Coronary artery (tissue), 2 donors: ENCODE measurements around the gene RAX.
A peak's percentile ranks its signal among the peaks of the same experiment; 100 is the strongest.

ENCODE experiments used
- DNase-seq: peaks from one replicate; pipeline ENCODE4 v3.0.0-alpha.2; 2017; ENCODE audit warnings: low spot score
- H3K27ac ChIP-seq, 2 donors: fragments of 200-600 bp; sonication (generic); one replicate each; pipeline ENCODE4 v1.5.1; 2016 to 2019
- H3K4me3 ChIP-seq: fragments of 200-600 bp; sonication (generic); 2 replicates; pipeline ENCODE4 v1.5.1; 2016; ENCODE audit warnings: mild to moderate bottlenecking, moderate library complexity
- TF ChIP-seq, protein P1 (sequence below): fragments of 200-600 bp; sonication (generic); IDR thresholded peaks from one replicate; pipeline ENCODE4 v1.5.1; 2019; ENCODE audit warnings: antibody characterized with exemption

RAX gene

DNA sequence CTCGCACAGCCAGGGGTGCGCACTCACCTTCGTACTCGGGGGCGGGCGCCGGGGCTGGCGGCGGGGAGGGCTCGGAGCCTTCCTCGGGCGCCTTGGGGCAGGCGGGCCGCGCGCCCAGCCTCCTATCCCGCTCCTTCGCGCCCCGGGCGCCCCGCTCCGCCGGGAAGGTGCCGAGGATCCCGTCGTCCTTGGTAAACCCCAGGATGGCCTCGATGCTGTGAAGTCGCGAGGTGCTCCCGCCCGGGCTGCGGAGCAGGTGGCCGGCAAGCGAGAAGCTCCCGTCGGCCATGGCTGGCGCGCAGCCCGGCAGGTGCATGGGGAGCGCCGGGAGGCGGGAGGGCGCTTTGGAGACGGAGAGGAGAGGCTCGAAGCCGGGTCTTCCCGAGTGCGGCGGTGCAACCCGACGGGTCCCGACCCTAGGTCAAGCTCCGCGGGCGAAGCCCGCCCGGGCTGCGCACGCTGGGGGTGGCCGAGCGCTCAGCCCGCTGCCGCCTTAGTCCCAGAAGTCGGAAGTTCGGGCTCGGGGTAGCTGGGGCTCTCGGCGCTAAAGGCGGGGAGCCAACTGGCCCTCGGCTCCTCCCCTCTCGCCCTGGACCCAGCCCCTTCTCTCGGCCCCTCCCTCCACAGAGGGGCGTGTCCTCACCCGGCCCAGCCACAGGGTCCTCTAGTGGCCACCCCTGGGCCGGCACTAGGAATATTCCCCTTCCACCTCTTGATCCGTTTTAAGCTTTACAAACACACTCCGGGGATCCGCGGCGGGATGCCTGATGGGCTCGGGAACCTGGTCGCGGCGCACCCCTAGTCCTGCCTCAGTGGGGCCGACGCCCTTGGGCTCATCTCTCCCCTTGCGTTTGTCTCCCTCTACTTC lies at the start of gene RAX:
Gene RAX, minus strand, starts transcription at position 564 of the 868 bp plus-strand sequence. Its CDS starts 248 bp downstream, at position 316.
- TF ChIP-seq, protein P1, sequence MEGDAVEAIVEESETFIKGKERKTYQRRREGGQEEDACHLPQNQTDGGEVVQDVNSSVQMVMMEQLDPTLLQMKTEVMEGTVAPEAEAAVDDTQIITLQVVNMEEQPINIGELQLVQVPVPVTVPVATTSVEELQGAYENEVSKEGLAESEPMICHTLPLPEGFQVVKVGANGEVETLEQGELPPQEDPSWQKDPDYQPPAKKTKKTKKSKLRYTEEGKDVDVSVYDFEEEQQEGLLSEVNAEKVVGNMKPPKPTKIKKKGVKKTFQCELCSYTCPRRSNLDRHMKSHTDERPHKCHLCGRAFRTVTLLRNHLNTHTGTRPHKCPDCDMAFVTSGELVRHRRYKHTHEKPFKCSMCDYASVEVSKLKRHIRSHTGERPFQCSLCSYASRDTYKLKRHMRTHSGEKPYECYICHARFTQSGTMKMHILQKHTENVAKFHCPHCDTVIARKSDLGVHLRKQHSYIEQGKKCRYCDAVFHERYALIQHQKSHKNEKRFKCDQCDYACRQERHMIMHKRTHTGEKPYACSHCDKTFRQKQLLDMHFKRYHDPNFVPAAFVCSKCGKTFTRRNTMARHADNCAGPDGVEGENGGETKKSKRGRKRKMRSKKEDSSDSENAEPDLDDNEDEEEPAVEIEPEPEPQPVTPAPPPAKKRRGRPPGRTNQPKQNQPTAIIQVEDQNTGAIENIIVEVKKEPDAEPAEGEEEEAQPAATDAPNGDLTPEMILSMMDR, result no peak
- Histone ChIP-seq H3K4me3 (peak within 1 kb of the TSS; percentile 62), H3K27ac (no peak within 1 kb of the TSS)
- no peak for DNase-seq

DNA sequence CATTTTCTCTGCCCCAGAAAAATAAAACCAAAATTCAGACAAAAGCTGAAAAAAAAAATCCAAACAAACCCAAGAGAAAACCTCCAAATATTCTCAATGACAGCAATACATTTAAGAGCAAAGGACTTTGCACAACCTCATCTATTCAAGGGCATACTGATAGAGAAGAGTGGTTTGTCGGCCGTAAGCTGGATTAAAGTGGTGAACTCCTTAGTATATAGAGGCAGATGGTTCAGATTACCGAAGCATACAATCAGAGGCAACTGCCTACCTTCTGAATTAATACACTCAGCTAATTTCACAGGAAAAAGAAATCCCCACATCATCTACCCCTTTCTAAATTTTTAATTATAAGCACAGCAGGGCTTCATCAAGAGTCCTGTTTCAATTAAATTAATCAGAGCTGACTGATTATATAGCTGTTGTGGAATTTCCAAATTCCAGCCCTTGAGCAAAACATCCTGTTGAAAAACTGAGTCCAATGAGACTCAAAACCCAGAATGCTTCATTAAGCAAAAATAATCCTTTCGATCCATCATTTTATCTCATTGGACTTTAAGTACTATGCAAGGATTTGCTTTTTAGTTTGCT lies 45.3 kb upstream of the RAX start, which contains the start of gene CPLX4:
Gene CPLX4, minus strand, starts transcription at position 190 of the 591 bp plus-strand sequence. Its CDS starts 187 bp downstream, at position 3.
- DNase-seq, result no peak

DNA sequence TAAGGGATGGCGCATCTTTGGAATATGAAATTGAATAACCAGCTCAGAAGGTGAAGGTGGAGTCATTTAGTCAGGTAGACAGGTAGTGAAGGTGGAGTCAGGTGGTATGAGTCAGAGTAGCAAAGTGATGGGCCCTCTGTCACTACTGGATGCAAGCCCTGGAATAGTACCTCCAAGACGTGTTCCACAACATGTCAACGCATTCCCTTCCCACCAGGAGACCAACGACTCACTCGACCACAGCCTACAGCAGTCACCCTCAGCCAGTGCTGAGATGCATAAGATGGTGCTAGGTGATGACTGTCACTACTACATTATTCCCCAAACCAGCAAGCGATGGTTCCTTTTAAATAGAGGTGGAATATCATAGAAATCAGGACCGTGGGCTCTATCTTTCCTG lies 38.4 kb upstream of the RAX start:
- Histone ChIP-seq H3K27ac (no peak overlapping the region), H3K4me3 (no peak overlapping the region)
- no peak for DNase-seq
- TF ChIP-seq, protein P1, result no peak

More for the DNA sequence above, 45.3 kb upstream of the RAX start, which contains the start of gene CPLX4:
- Histone ChIP-seq H3K27ac (no peak within 1 kb of the TSS), H3K4me3 (no peak within 1 kb of the TSS)
- TF ChIP-seq, protein P1, result no peak

DNA sequence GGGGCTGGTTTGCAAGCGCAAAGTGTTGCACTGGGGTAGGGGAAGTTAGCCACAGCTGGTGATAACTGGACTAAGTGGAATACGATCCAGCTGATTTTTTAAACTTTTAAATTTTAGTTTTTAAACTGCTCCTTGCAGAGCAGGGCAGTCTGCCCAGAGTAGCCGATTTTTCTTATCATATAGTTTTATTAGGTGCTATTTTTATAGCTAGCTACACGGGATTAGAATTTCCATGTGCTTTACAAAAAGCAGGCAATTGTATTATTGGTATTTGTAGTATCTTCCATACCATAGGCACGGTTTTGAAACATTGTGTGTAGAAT lies 35.6 kb upstream of the RAX start:
- H3K27ac ChIP-seq, result no peak overlapping the region
- TF ChIP-seq, protein P1, result no peak
- H3K4me3 ChIP-seq, result peak overlapping the region; percentile 55
- DNase-seq, result no peak

DNA sequence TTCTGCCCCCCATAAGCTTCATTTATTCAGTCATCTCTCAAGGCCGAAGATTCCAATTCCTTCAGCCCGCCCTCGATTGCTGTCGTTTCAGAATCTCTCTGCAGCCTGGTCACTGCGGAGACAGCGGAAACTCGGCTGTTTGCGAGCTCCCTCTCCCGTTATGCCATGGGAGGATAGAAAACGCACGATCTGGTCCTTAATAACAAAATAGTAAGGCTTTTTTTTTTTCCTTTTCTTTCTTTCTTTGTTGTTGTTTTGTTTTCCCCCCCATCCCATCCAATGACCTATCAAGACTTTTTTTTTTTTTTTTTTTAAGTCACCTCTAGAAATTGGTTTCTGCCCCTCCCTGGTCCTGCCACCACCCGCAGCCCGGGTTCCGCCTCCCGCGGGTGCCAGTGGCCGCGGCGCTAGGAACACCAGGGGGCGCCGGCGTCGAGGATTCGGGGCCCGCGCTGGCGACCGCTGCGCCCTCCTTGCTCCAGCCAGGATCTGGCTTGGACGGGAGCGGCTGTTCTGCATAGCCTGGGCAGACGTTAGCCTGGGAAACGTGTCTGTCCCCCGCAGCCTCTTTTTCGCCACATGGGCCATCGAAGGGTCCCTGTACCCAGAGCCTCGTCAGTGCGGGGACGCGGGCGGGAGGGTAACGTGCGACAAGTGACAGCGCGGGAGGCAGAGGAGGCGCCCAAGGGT lies 35.1 kb upstream of the RAX start:
- TF ChIP-seq, protein P1, result peak; percentile 55
- Histone ChIP-seq H3K4me3 (peak overlapping the region; percentile 55), H3K27ac (no peak overlapping the region)
- DNase-seq, result no peak

DNA sequence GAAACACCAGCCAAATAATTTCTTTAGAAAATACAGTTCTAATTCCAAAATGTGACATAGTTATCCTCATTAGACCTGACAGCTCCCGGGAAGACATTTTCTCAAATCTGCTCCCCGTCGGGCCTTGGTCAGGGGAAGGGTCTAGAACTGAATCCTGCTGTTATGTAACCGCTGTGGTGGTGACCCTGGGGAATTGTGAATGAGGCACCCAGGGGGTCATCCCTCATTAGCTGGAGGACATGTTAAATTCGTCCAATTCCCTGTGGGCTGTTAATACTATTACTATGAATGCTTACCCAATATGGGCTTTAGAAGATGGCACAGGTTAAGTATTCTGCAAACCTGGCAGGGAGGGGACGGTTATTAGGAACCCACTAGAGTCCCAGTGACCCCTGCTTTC lies 33.4 kb upstream of the RAX start:
- DNase-seq, result no peak
- Histone ChIP-seq H3K27ac (no peak overlapping the region), H3K4me3 (no peak overlapping the region)
- TF ChIP-seq, protein P1, result no peak
